OCI-LY1 (cell line): ENCODE data around the gene SNRNP40.

ENCODE experiments used
- EZH2 ChIP-seq: fragments of 200-600 bp; sonication (generic), shearing (Covaris generic); IDR thresholded peaks from 2 replicates; pipeline ENCODE4 v1.8.0; 2017; ENCODE audit warnings: borderline replicate concordance, mixed run types, mild to moderate bottlenecking, antibody characterized with exemption, low read length, moderate library complexity, mixed read lengths
- TF ChIP-seq, protein P1 (sequence below): fragments of 200-600 bp; sonication (generic), shearing (Covaris generic); IDR thresholded peaks from 2 replicates; pipeline ENCODE4 v1.5.1; 2017; ENCODE audit warnings: mild to moderate bottlenecking, antibody characterized with exemption, low read length, moderate library complexity, mixed read lengths

DNA sequence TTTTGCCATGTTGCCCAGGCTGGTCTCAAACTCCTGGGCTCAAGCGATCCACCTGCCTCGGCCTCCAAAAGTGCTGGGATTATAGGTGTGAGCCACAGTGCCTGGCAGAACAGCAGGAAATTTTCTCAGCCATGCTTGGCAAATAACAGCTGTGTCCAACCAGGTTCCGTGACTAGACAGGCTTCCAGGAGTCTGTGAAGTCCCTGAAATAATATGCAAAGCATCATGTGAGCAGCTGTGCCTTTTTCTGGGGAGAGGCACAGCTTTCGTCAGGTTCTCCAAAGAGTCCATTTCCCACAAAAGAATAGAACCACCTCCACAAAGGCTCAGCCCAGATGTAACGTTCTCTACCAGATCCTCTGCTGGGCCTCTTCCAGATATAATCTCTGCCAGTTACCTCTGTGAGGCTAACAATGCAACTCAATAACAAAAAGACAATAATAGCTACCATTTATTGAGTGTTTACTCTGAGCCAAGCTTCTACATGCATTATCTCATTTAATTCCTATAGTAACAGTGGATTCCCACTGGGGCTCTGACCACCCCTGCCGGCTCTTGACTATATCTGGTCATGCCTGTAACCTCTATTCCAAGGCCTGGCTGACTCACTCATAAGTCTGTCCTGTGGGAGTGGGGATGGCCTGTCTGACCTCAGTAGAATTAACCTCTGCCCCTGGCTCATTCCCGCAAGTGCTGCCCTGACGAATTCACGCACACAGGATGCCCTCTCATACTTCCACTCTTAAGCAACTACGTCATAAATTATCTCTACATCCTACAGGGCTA, 52.9 kb downstream of the SNRNP40 start:
- TF ChIP-seq, protein P1, sequence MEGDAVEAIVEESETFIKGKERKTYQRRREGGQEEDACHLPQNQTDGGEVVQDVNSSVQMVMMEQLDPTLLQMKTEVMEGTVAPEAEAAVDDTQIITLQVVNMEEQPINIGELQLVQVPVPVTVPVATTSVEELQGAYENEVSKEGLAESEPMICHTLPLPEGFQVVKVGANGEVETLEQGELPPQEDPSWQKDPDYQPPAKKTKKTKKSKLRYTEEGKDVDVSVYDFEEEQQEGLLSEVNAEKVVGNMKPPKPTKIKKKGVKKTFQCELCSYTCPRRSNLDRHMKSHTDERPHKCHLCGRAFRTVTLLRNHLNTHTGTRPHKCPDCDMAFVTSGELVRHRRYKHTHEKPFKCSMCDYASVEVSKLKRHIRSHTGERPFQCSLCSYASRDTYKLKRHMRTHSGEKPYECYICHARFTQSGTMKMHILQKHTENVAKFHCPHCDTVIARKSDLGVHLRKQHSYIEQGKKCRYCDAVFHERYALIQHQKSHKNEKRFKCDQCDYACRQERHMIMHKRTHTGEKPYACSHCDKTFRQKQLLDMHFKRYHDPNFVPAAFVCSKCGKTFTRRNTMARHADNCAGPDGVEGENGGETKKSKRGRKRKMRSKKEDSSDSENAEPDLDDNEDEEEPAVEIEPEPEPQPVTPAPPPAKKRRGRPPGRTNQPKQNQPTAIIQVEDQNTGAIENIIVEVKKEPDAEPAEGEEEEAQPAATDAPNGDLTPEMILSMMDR: no peak
- TF ChIP-seq EZH2: no peak
